Thymus (tissue), 11 donors: ENCODE data around the gene ARL13B. TPM values are rescaled to one million over a fixed set of nuclear protein-coding genes. Genes with fewer than 3 reads are reported as not detected.
A peak's percentile ranks its signal among the peaks of the same experiment; 100 is the strongest.
"Not testable (repeated sequence)": the region's sequence is repeated elsewhere in the genome, so short reads cannot be mapped to it uniquely, and the experiment has no call there.

Experiments
- DNase-seq, 9 donors: peaks; one replicate each; pipeline ENCODE4 v3.0.0-alpha.2; 2013; ENCODE audit warnings: low spot score in 9 of 9, low read depth in 6 of 9, missing footprints in 1 of 9
- H3K27ac ChIP-seq, 2 donors: one replicate each; pipeline ENCODE4 v1.5.1; 2013; ENCODE audit warnings: control low read depth in 1 of 2, low read depth in 1 of 2, low read length in 1 of 2, mild to moderate bottlenecking in 1 of 2, moderate library complexity in 1 of 2
- H3K27me3 ChIP-seq, 2 donors: one replicate each; pipeline ENCODE4 v1.5.1; 2013; ENCODE audit warnings: low read length in 1 of 2; ENCODE audit not compliant: control insufficient read depth in 2 of 2, insufficient read depth in 1 of 2
- H3K36me3 ChIP-seq, 2 donors: one replicate each; pipeline ENCODE4 v1.5.1; 2013; ENCODE audit warnings: low read length in 1 of 2, mild to moderate bottlenecking in 1 of 2, moderate library complexity in 1 of 2; ENCODE audit not compliant: control insufficient read depth in 2 of 2, insufficient read depth in 2 of 2
- H3K4me1 ChIP-seq, 2 donors: one replicate each; pipeline ENCODE4 v1.5.1; 2013; ENCODE audit warnings: low read length in 2 of 2; ENCODE audit not compliant: control insufficient read depth in 2 of 2, insufficient read depth in 2 of 2
- H3K4me3 ChIP-seq, 2 donors: one replicate each; pipeline ENCODE4 v1.5.1; 2013; ENCODE audit warnings: low read length in 2 of 2, control low read depth in 1 of 2, mild to moderate bottlenecking in 1 of 2
- H3K9me3 ChIP-seq, 2 donors: one replicate each; pipeline ENCODE4 v1.5.1; 2013; ENCODE audit warnings: low read length in 1 of 2, mild to moderate bottlenecking in 1 of 2; ENCODE audit not compliant: control insufficient read depth in 2 of 2, insufficient read depth in 1 of 2
- WGBS: extraction: QIAGEN DNeasy Blood & Tissue Kit; methylation state at CpG from one replicate; pipeline ENCODE4 v1.1.7; 2013; 5-methylcytosine and 5-hydroxymethylcytosine counted together
- polyA plus RNA-seq: library from polyadenylated mRNA; stranded (reverse); fragments of 200-250 nt; gene quantifications from one replicate; pipeline ENCODE4 v1.2.3, GENCODE V29; 2013
- total RNA-seq: library from RNA; stranded (reverse); fragments of 120-200 nt; gene quantifications from one replicate; pipeline ENCODE4 v1.2.4, GENCODE V29; 2013
- donor health status: healthy.

Gene ARL13B
- total and polyA plus RNA-seq, 2 donors: 6.7 to 8.5 TPM

- WGBS: 93% methylated on average over 3 of the region's 3 CpGs
- H3K9me3 ChIP-seq: no peaks in the 10 kb centered on the region
- no peaks in the 10 kb centered on the region for H3K36me3 ChIP-seq
- H3K27ac ChIP-seq: no peak overlapping the region
- H3K4me1 ChIP-seq: no peaks in the 10 kb centered on the region
- H3K27me3 ChIP-seq: no peaks in the 10 kb centered on the region
- H3K4me3 ChIP-seq: no peak overlapping the region
- peak in 1 of 9 donors; percentile 8 for DNase-seq
Observed at GRCh38 chr3:94036909-94037507, 57.1 kb downstream of the ARL13B start.

- 100% methylated on average over 1 of the region's 1 CpG for WGBS
- no peaks in the 10 kb centered on the region for H3K27me3 ChIP-seq
Observed at GRCh38 chr3:94043285-94043684, 63.3 kb downstream of the ARL13B start.

GRCh38 chr3:94044100-94044936 lies 64.4 kb downstream of the ARL13B start:
- not testable (repeated sequence) for H3K27ac ChIP-seq, H3K4me3 ChIP-seq, H3K9me3 ChIP-seq, H3K27me3 ChIP-seq, DNase-seq, H3K4me1 ChIP-seq
- H3K36me3 ChIP-seq: peaks cover 4 to 10% of the 10 kb centered on the region in 2 donors
- 99% methylated on average over 61 of the region's 61 CpGs for WGBS

More at GRCh38 chr3:94043285-94043684, 63.3 kb downstream of the ARL13B start:
- DNase-seq: no peak
- Histone ChIP-seq H3K4me3 (no peak overlapping the region), H3K9me3 (peaks cover 0 to 7% of the 10 kb centered on the region in 2 donors), H3K27ac (no peak overlapping the region), H3K4me1 (no peaks in the 10 kb centered on the region), H3K36me3 (peaks cover 4 to 10% of the 10 kb centered on the region in 2 donors)

- DNase-seq: no peak
- Histone ChIP-seq H3K9me3 (peaks cover 0 to 7% of the 10 kb centered on the region in 2 donors), H3K4me3 (no peak overlapping the region), H3K27me3 (no peaks in the 10 kb centered on the region), H3K4me1 (no peaks in the 10 kb centered on the region), H3K36me3 (peaks cover 4 to 10% of the 10 kb centered on the region in 2 donors), H3K27ac (no peak overlapping the region)
- 98% methylated on average over 2 of the region's 2 CpGs for WGBS
Observed at GRCh38 chr3:94046533-94046932, 66.6 kb downstream of the ARL13B start.

GRCh38 chr3:94049267-94049666 lies 69.3 kb downstream of the ARL13B start:
- Histone ChIP-seq H3K9me3 (peaks cover 0 to 3% of the 10 kb centered on the region in 2 donors), H3K27me3 (no peaks in the 10 kb centered on the region), H3K4me3 (no peak overlapping the region), H3K27ac (no peak overlapping the region), H3K36me3 (peaks cover 3 to 8% of the 10 kb centered on the region in 2 donors), H3K4me1 (no peaks in the 10 kb centered on the region)
- no peak for DNase-seq
- WGBS: 93% methylated on average over 2 of the region's 2 CpGs

- H3K27me3 ChIP-seq: no peaks in the 10 kb centered on the region
- H3K36me3 ChIP-seq: no peaks in the 10 kb centered on the region
- no peaks in the 10 kb centered on the region for H3K4me1 ChIP-seq
- DNase-seq: no peak
- H3K9me3 ChIP-seq: no peaks in the 10 kb centered on the region
- no peak overlapping the region for H3K27ac ChIP-seq
- H3K4me3 ChIP-seq: no peak overlapping the region
Observed at GRCh38 chr3:94050546-94050945, 70.6 kb downstream of the ARL13B start.

- Histone ChIP-seq H3K9me3 (no peaks in the 10 kb centered on the region), H3K27me3 (no peaks in the 10 kb centered on the region), H3K27ac (no peak overlapping the region), H3K4me3 (no peak overlapping the region), H3K4me1 (peaks cover 7 to 8% of the 10 kb centered on the region in 2 donors), H3K36me3 (peaks cover 3 to 8% of the 10 kb centered on the region in 2 donors)
- no peak for DNase-seq
- WGBS: 98% methylated on average over 13 of the region's 13 CpGs
Observed at GRCh38 chr3:94061297-94061696, 81.3 kb downstream of the ARL13B start.

GRCh38 chr3:94062513-94063404 lies 82.8 kb downstream of the ARL13B start, which contains the start of the genes DHFR2 and NSUN3:
TSS of gene DHFR2 (minus strand) at chr3:94062916. CDS start at chr3:94061511, 1,405 bp downstream.
TSS of gene NSUN3 (plus strand) at chr3:94063061. CDS start at chr3:94063127, 66 bp downstream.
- peak within 1 kb of the TSS; percentile 64 to 87 for H3K4me3 ChIP-seq
- no peaks in the 10 kb centered on the region for H3K27me3 ChIP-seq
- peaks cover 7 to 8% of the 10 kb centered on the region in 2 donors for H3K4me1 ChIP-seq
- DNase-seq: peak; percentile 86 to 98 (median 93)
- H3K9me3 ChIP-seq: no peaks in the 10 kb centered on the region
- H3K27ac ChIP-seq: peak within 1 kb of the TSS; percentile 93 to 99
- under 1% methylated on average over 52 of the region's 52 CpGs for WGBS
- H3K36me3 ChIP-seq: peaks cover 6 to 17% of the 10 kb centered on the region in 2 donors
